AG09309 (cell line): ENCODE results near the gene AP1G1.

Experiments used
- DNase-seq: peaks from one replicate; pipeline ENCODE4 v3.0.0-alpha.2; 2010; ENCODE audit warnings: low read depth
- H3K4me3 ChIP-seq: 2 replicates; pipeline ENCODE4 v1.5.1; 2011; ENCODE audit warnings: mild to moderate bottlenecking, low read depth, low read length, moderate library complexity; ENCODE audit not compliant: control insufficient read depth
- TF ChIP-seq, protein P1 (sequence below): IDR thresholded peaks from 2 replicates; pipeline ENCODE4 v1.5.1; 2011; ENCODE audit warnings: mild to moderate bottlenecking, low read depth, low read length, inconsistent platforms; ENCODE audit not compliant: insufficient read depth, control insufficient read depth; ENCODE audit errors: missing control alignments

AP1G1 gene

DNA sequence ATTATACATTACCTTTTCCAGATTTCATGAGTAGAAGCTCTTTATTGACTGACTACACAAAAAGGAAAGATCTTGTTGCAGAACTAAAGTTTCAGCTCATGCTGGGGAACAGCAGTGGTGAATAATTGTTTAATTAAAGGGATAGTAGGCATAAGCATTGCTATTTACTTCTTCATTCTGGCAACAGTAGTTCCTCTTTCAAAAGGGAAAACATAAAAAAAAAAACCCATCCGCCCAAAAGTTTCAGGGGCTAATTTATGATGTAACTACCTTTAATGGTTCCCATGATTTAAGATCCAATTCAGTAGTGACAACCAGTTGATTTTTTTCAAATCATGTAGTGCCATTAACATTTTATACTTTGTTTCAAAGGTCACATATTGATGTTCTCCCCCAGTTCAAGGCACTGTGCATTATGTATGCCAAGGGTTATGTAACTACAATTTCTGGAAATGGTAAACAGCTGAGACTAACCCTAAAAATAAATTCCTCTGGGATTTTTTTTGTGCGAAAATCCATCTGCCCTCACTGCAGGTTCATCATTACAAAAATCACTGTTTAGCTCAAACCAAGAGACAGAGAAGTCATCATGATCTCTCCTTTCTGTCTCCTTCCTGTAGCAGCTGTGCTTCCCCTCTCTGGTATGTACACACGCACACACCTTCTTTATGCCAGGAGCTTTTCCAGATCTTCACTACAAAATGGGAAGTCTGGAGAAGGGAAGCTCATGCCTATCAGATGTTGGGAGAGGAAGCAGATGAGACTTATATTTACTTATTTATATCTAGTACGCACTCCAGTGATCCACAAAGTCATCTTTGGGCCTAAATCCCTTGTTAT, 81.9 kb downstream of the AP1G1 start:
- DNase-seq, result no peak
- TF ChIP-seq, protein P1, sequence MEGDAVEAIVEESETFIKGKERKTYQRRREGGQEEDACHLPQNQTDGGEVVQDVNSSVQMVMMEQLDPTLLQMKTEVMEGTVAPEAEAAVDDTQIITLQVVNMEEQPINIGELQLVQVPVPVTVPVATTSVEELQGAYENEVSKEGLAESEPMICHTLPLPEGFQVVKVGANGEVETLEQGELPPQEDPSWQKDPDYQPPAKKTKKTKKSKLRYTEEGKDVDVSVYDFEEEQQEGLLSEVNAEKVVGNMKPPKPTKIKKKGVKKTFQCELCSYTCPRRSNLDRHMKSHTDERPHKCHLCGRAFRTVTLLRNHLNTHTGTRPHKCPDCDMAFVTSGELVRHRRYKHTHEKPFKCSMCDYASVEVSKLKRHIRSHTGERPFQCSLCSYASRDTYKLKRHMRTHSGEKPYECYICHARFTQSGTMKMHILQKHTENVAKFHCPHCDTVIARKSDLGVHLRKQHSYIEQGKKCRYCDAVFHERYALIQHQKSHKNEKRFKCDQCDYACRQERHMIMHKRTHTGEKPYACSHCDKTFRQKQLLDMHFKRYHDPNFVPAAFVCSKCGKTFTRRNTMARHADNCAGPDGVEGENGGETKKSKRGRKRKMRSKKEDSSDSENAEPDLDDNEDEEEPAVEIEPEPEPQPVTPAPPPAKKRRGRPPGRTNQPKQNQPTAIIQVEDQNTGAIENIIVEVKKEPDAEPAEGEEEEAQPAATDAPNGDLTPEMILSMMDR, result no peak

DNA sequence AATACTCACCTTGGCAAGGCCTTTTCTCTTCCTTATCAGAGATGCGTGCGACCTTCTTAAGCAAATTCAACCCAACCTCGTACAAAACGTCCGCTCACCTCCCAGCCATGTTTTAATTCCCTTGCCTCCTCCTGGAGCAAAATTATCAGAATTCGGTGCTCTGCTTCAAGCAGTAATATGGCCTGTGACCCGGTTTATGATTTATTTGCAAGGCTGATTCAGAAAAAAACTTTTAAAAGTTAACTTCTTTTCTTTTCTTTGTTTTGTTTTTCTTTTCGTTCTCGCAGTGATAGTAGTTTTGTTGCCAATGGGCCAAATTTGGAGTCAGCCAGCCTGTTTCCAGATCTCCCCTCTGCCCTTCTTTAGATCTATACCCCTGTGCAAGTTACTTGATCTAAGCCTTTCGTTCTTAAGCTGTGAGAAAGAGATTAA, 84.3 kb downstream of the AP1G1 start, which contains the start of gene PHLPP2:
TSS of gene PHLPP2 (minus strand) at position 382 of the 432 bp plus-strand sequence. CDS start 9,906 bp downstream, outside the sequence.
- H3K4me3 ChIP-seq, result peak within 1 kb of the TSS; percentile 63
- no peak for DNase-seq
- TF ChIP-seq, protein P1, result no peak

More for the DNA sequence above, 81.9 kb downstream of the AP1G1 start:
- H3K4me3 ChIP-seq, result no peak overlapping the region

DNA sequence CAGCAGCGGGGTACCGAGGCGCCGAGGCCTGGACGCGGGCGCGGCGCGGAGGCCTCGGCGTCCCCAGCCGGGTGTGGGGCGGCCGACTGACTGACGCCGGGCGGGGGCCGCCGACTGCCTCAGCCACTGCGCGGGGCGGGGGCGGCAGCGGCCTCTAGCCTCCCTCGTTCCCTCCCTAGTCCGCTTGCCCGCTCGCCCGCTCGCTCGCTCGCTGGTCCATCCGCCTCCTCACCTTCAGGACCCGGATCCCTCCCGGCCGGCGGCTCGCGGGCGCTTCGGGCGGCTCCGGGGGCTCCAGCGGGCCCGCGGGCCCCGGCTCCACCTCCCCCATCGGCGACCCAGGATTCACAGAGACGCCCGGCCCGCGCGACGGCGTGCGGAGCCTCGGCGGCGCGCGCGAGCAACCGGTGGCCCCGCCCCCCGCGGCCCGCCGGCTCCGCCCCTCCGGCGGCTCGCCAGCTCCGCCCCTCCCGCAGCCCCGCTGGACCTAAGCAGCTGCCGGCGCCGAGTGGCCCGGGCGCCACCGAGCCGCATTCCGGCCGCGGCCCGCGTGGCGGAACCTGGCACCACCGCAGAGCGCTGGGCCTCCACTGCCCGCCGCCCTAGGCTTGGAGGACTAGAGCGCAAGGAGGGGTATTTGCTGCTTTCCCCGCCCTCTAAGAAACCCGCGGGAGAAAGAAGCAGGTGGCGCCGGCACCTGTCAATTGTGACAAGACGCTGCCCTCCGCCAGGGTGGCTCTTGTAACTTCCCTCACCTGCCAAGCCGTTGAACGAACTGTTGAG, 84.9 kb downstream of the AP1G1 start:
- no peak for DNase-seq
- TF ChIP-seq, protein P1, result no peak
- H3K4me3 ChIP-seq, result peak overlapping the region; percentile 63

DNA sequence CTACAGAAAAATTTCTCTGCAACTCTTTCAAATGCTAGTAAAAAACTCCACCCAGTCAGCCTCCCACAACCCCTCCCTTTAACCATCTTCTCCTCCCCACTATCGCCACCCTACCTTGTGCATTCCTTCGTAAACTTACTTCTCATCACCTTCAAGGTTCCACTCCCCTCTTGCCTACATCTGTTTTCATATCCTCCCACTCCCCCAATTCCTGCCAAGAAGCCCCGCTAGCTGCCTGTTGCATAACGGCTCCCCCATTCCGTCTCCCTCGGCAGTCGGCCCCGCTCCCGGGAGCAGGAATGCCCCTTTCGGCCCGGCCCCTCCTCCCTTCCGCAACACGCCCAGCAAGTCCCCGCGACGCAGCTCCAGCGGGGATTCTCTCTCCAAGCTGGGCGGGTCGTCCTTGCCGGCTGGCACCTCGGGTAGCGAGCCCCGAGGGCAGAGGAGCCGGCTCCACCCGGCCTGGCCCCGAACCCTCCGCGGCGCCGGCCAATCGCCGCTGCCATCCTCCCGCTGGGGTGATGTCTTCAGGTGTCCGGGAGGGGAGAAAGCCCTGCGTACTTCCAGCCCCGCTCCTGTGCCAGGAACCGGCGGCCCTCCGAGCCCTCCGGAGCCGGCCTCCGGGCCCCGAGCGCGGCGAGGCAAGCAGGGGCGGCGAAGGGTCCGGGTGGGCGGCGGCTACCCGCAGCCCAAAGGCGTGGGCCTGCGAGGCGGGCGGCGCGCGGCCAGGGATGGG, 85.7 kb downstream of the AP1G1 start:
- TF ChIP-seq, protein P1, result no peak
- DNase-seq, result no peak
- peak overlapping the region; percentile 63 for H3K4me3 ChIP-seq

DNA sequence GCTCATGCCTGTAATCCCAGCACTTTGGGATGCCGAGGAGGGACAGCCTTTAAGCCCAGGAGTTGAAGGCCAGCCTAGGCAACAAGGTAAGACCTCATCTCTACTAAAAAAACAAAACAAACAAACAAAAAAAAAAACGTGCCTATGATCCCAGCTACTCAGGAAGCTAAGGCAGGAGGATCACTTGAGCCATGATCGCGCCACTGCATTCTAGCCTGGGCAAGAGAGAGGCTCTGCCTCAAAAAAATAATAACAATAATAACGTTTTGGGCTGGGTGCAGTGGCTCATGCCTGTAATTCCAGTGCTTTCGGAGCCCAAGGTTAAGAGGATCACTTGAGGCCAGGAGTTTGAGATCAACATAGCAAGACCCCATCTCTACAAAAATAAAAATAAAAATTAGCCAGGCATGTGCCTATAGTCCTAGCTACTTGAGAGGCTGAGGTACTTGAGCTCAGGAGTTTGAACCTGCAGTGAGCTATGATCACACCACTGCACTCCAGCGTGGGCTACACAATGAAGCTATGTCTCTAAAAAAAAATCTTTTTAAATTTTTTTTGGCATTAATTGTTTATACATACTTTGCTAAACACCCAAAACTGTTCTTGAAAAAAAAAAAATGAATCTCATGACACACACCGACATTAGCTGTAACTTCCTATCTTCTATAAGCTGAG, 87.4 kb downstream of the AP1G1 start:
- no peak overlapping the region for H3K4me3 ChIP-seq
- TF ChIP-seq, protein P1, result no peak
- no peak for DNase-seq

DNA sequence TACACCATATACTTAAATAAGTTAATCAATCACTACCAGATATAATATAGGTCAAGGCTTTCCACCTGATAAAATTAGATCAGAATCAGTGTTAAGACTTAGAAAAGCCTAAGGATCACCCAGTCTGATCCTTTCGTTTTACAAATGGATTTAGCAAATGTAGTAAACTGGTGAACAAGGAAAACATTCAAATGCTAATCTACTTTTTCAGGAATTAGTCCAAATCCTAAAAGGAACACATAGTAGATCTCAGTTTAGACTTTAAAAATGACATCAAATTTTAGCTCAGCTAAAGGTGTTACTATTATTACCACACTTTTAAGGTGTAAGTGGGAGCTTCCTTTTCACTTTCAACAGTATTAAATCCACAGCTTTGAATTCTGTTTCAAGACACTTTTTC, 96.1 kb downstream of the AP1G1 start:
- TF ChIP-seq, protein P1, result no peak
- no peak overlapping the region for H3K4me3 ChIP-seq
- DNase-seq, result no peak
